Liver (tissue), 9 donors: ENCODE measurements around the gene CPED1. TPM values are rescaled to one million over a fixed set of nuclear protein-coding genes. Genes with fewer than 3 reads are reported as not detected.

ENCODE experiments used
- DNase-seq: peaks from one replicate; pipeline ENCODE4 v3.0.0-alpha.2; 2017; ENCODE audit warnings: low spot score
- H3K27ac ChIP-seq, 2 donors: one replicate each; pipeline ENCODE4 v1.7.0; 2013; ENCODE audit warnings: inconsistent platforms in 2 of 2, low read length in 2 of 2, control low read depth in 1 of 2, low read depth in 1 of 2, mild to moderate bottlenecking in 1 of 2
- H3K27me3 ChIP-seq, 4 donors: one replicate each; pipeline versions ENCODE4 v1.6.1 to v1.7.0; 2013; ENCODE audit warnings: low read length in 3 of 4, inconsistent platforms in 1 of 4, mild to moderate bottlenecking in 1 of 4, moderate library complexity in 1 of 4; ENCODE audit not compliant: control insufficient read depth in 4 of 4, insufficient read depth in 4 of 4
- H3K36me3 ChIP-seq, 4 donors: one replicate each; pipeline versions ENCODE4 v1.6.1 to v1.7.0; 2013; ENCODE audit warnings: low read length in 3 of 4, mild to moderate bottlenecking in 3 of 4, low read depth in 1 of 4, moderate library complexity in 1 of 4; ENCODE audit not compliant: control insufficient read depth in 4 of 4, insufficient read depth in 3 of 4
- H3K4me1 ChIP-seq, 4 donors: one replicate each; pipeline versions ENCODE4 v1.6.1 to v1.7.0; 2013; ENCODE audit warnings: low read length in 3 of 4, mild to moderate bottlenecking in 3 of 4, moderate library complexity in 1 of 4; ENCODE audit not compliant: control insufficient read depth in 4 of 4, insufficient read depth in 4 of 4
- H3K4me3 ChIP-seq, 3 donors: one replicate each; pipeline versions ENCODE4 v1.6.1 to v1.7.0; 2013; ENCODE audit warnings: low read length in 3 of 3, control low read depth in 1 of 3, low read depth in 1 of 3, mild to moderate bottlenecking in 1 of 3
- H3K9ac ChIP-seq, 2 donors: one replicate each; pipeline ENCODE4 v1.7.0; 2013; ENCODE audit warnings: low read length in 2 of 2, mild to moderate bottlenecking in 2 of 2, moderate library complexity in 2 of 2, control low read depth in 1 of 2, low read depth in 1 of 2
- H3K9me3 ChIP-seq, 4 donors: one replicate each; pipeline versions ENCODE4 v1.6.1 to v1.7.0; 2013; ENCODE audit warnings: low read length in 3 of 4; ENCODE audit not compliant: control insufficient read depth in 4 of 4
- CTCF ChIP-seq: fragments of 150-350 bp; IDR thresholded peaks from 2 replicates; pipeline ENCODE4 v1.5.1; 2017; ENCODE audit warnings: improper control_type of control experiment, low read depth, low read length; ENCODE audit not compliant: missing input control
- EGR1 ChIP-seq, 2 donors: IDR thresholded peaks; 2 replicates each; pipeline ENCODE4 v1.6.1; 2016 to 2018; ENCODE audit warnings: antibody characterized with exemption in 2 of 2, low read depth in 2 of 2
- FOXA1 ChIP-seq: IDR thresholded peaks from 2 replicates; pipeline ENCODE4 v1.6.1; 2016; ENCODE audit warnings: antibody characterized with exemption
- FOXA2 ChIP-seq: IDR thresholded peaks from 2 replicates; pipeline ENCODE4 v1.6.1; 2016; ENCODE audit warnings: antibody characterized with exemption
- GABPA ChIP-seq, 2 donors: IDR thresholded peaks in 1 of 2; conservative IDR thresholded peaks in 1 of 2; 2 replicates each; pipeline ENCODE4 v1.6.1; 2016; ENCODE audit warnings: antibody characterized with exemption in 2 of 2, mild to moderate bottlenecking in 1 of 2, moderate library complexity in 1 of 2
- HNF4A ChIP-seq, 2 donors: conservative IDR thresholded peaks; 2 replicates each; pipeline ENCODE4 v1.6.1; 2016; ENCODE audit warnings: antibody characterized with exemption in 2 of 2, mild to moderate bottlenecking in 2 of 2
- HNF4G ChIP-seq: IDR thresholded peaks from 2 replicates; pipeline ENCODE4 v1.6.1; 2016; ENCODE audit warnings: antibody characterized with exemption
- JUND ChIP-seq, 2 donors: IDR thresholded peaks; 2 replicates each; pipeline ENCODE4 v1.6.1; 2016; ENCODE audit warnings: antibody characterized with exemption in 2 of 2
- MAX ChIP-seq: IDR thresholded peaks from 2 replicates; pipeline ENCODE4 v1.6.1; 2016; ENCODE audit warnings: antibody characterized with exemption
- NR2F2 ChIP-seq: IDR thresholded peaks from 2 replicates; pipeline ENCODE4 v1.6.1; 2016; ENCODE audit warnings: antibody characterized with exemption
- RAD21 ChIP-seq, 2 donors: IDR thresholded peaks; 2 replicates each; pipeline ENCODE4 v1.6.1; 2016; ENCODE audit warnings: antibody characterized with exemption in 2 of 2, mild to moderate bottlenecking in 2 of 2
- REST ChIP-seq: IDR thresholded peaks from 2 replicates; pipeline ENCODE4 v1.6.1; 2016; ENCODE audit warnings: antibody characterized with exemption, mild to moderate bottlenecking
- RXRA ChIP-seq, 2 donors: IDR thresholded peaks; 2 replicates each; pipeline ENCODE4 v1.6.1; 2017 to 2018; ENCODE audit warnings: antibody characterized with exemption in 2 of 2, mild to moderate bottlenecking in 1 of 2
- SP1 ChIP-seq: IDR thresholded peaks from 2 replicates; pipeline ENCODE4 v1.6.1; 2018; ENCODE audit warnings: antibody characterized with exemption, mild to moderate bottlenecking
- TAF1 ChIP-seq: conservative IDR thresholded peaks from 2 replicates; pipeline ENCODE4 v1.6.1; 2016; ENCODE audit warnings: antibody characterized with exemption, mild to moderate bottlenecking
- ZBTB33 ChIP-seq: IDR thresholded peaks from 2 replicates; pipeline ENCODE4 v1.6.1; 2016; ENCODE audit warnings: antibody characterized with exemption
- WGBS: extraction: QIAGEN DNeasy Blood & Tissue Kit; methylation state at CpG from one replicate; pipeline ENCODE4 v1.1.7; 2013; 5-methylcytosine and 5-hydroxymethylcytosine counted together
- polyA plus RNA-seq, 2 donors: library from polyadenylated mRNA; stranded (reverse) in 1 of 2; unstranded in 1 of 2; fragments of 200-250 nt in 1 of 2; fragments of >200 nt in 1 of 2; fragmentation: Nextera tagmentation in 1 of 2; extraction: Ambion mirVana in 1 of 2; gene quantifications; one replicate each; pipeline versions ENCODE4 v1.2.1 to v1.2.3, GENCODE V29; 2013 to 2015
- total RNA-seq, 2 donors: library from RNA; depleted of rRNA; stranded (reverse); fragments of >200 nt; gene quantifications; one replicate each; pipeline ENCODE4 v1.2.3, GENCODE V29; 2014
- donor health status: healthy.
- donor health status: healthy.
- donor health status: healthy.
- donor health status: healthy.
- donor health status: healthy.

Gene CPED1
- total and polyA plus RNA-seq, 4 donors: 8.5 to 58.0 (median 14.6) TPM

GRCh38 chr7:121204537-121204936, 216.0 kb downstream of the CPED1 start:
- TF ChIP-seq REST (no peak), GABPA (IDR thresholded peaks at IDR 0.05 in 1 of 2, conservative IDR thresholded peaks at IDR 0.05 in 1 of 2) (no peak), NR2F2 (no peak), HNF4A (conservative IDR thresholded peaks at IDR 0.05) (no peak)
- DNase-seq: no peak
- Histone ChIP-seq H3K9me3 (no peaks in the 10 kb centered on the region), H3K4me3 (no peak overlapping the region), H3K4me1 (no peaks in the 10 kb centered on the region), H3K27ac (no peak overlapping the region), H3K36me3 (peaks cover 0 to 2% (median 0%) of the 10 kb centered on the region in 4 donors), H3K9ac (no peak overlapping the region), H3K27me3 (no peaks in the 10 kb centered on the region)
- WGBS: 79% methylated on average over 1 of the region's 1 CpG

- DNase-seq: no peak
- no peak for TF ChIP-seq ZBTB33
- no peak for TF ChIP-seq FOXA2
- no peak for TF ChIP-seq NR2F2
- TF ChIP-seq FOXA1: no peak
- no peak for TF ChIP-seq EGR1 (IDR thresholded peaks at IDR 0.05; ENCODE audit: low read depth in 2 of 2)
- no peak for TF ChIP-seq HNF4G
- TF ChIP-seq JUND (IDR thresholded peaks at IDR 0.05): no peak
- TF ChIP-seq MAX: no peak
- TF ChIP-seq REST: no peak
- TF ChIP-seq RAD21 (IDR thresholded peaks at IDR 0.05): no peak
- TF ChIP-seq HNF4A (conservative IDR thresholded peaks at IDR 0.05): no peak
- TF ChIP-seq GABPA (IDR thresholded peaks at IDR 0.05 in 1 of 2, conservative IDR thresholded peaks at IDR 0.05 in 1 of 2): no peak
- TF ChIP-seq SP1: no peak
- TF ChIP-seq TAF1: no peak
- no peak for TF ChIP-seq RXRA (IDR thresholded peaks at IDR 0.05)
- no peak for TF ChIP-seq CTCF
- Histone ChIP-seq H3K36me3 (peaks cover 0 to 2% (median 0%) of the 10 kb centered on the region in 4 donors), H3K9ac (no peak overlapping the region), H3K9me3 (no peaks in the 10 kb centered on the region), H3K27ac (no peak overlapping the region), H3K4me1 (no peaks in the 10 kb centered on the region), H3K27me3 (no peaks in the 10 kb centered on the region), H3K4me3 (no peak overlapping the region)
Observed at GRCh38 chr7:121205777-121206176, 217.3 kb downstream of the CPED1 start.
